Loucy (cell line): ENCODE results near the gene LDLRAD4.

Source experiments
- H2AFZ ChIP-seq: fragments of 200-600 bp; sonication (generic); 2 replicates; pipeline ENCODE4 v1.6.0; 2016; ENCODE audit warnings: antibody characterized with exemption, mild to moderate bottlenecking, low read length, moderate library complexity
- H3F3A ChIP-seq: fragments of 200-600 bp; 2 replicates; pipeline ENCODE4 v1.6.0; 2016; ENCODE audit warnings: antibody characterized with exemption, low read depth, mild to moderate bottlenecking
- H3K27me3 ChIP-seq: fragments of 200-600 bp; sonication (generic); 2 replicates; pipeline ENCODE4 v1.6.1; 2014; ENCODE audit warnings: low read length, mild to moderate bottlenecking; ENCODE audit not compliant: insufficient read depth, poor library complexity, severe bottlenecking
- H3K36me3 ChIP-seq: fragments of 200-600 bp; sonication (generic); 2 replicates; pipeline ENCODE4 v1.6.1; 2016; ENCODE audit warnings: low read length; ENCODE audit not compliant: insufficient read depth
- H3K4me1 ChIP-seq: fragments of 200-600 bp; sonication (generic); 2 replicates; pipeline ENCODE4 v1.5.1; 2014; ENCODE audit warnings: low read length, mild to moderate bottlenecking; ENCODE audit not compliant: insufficient read depth, poor library complexity, severe bottlenecking
- H3K4me2 ChIP-seq: fragments of 200-600 bp; sonication (generic); 2 replicates; pipeline ENCODE4 v1.6.0; 2014; ENCODE audit warnings: antibody characterized with exemption, low read length, low read depth, mild to moderate bottlenecking; ENCODE audit not compliant: poor library complexity, severe bottlenecking
- H3K4me3 ChIP-seq: fragments of 200-600 bp; sonication (generic); 2 replicates; pipeline ENCODE4 v1.5.1; 2014; ENCODE audit warnings: low read length, mild to moderate bottlenecking, mixed read lengths; ENCODE audit not compliant: poor library complexity, severe bottlenecking
- H3K79me2 ChIP-seq: fragments of 200-600 bp; sonication (generic); 2 replicates; pipeline ENCODE4 v1.6.1; 2014; ENCODE audit warnings: low read length; ENCODE audit not compliant: insufficient read depth
- H3K9ac ChIP-seq: fragments of 200-600 bp; sonication (generic); 2 replicates; pipeline ENCODE4 v1.6.0; 2014; ENCODE audit warnings: mild to moderate bottlenecking, low read depth, low read length, moderate library complexity; ENCODE audit not compliant: poor library complexity, severe bottlenecking
- H3K9me2 ChIP-seq: fragments of 200-600 bp; sonication (generic); replicated peaks from 2 replicates; pipeline ENCODE4 v1.6.1; 2016; ENCODE audit warnings: low read depth, low read length, mixed read lengths
- H3K9me3 ChIP-seq: fragments of 200-600 bp; sonication (generic); 2 replicates; pipeline ENCODE4 v1.6.1; 2014; ENCODE audit warnings: mild to moderate bottlenecking, antibody characterized with exemption, low read length, low read depth; ENCODE audit not compliant: insufficient read depth
- H4K20me1 ChIP-seq: fragments of 200-600 bp; sonication (generic); 2 replicates; pipeline ENCODE4 v1.6.0; 2014; ENCODE audit warnings: antibody characterized with exemption, low read length, mild to moderate bottlenecking; ENCODE audit not compliant: insufficient read depth, poor library complexity, severe bottlenecking
- EZH2phosphoT487 ChIP-seq: fragments of 200-600 bp; IDR thresholded peaks from 2 replicates; pipeline ENCODE4 v1.6.1; 2018; ENCODE audit warnings: antibody characterized with exemption, mild to moderate bottlenecking, moderate library complexity, borderline replicate concordance
- TF ChIP-seq, protein P1 (sequence below): fragments of 200-600 bp; sonication (generic); conservative IDR thresholded peaks from 2 replicates; pipeline ENCODE4 v1.5.1; 2014; ENCODE audit warnings: mild to moderate bottlenecking, antibody characterized with exemption, low read length

The LDLRAD4 gene

DNA sequence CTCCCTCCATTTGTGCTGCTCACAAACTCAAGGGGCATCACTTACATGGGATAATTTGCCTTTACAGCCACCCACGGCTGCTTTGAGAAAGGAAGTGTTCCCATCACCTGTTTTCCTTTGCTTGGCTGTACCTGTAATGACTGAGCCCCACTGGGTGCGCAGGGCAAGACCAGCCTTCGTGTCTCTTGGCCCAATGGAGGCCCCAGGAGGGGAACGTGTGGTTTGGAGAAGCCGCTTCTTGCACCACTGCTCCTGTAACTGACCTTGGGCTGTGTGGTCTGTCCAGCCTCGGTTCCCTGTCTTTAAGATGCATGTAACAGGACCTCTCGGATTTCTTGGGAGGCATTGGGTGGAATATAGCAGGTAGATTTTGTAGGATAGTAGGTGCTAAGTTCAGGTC, 41.1 kb downstream of the LDLRAD4 start:
- Histone ChIP-seq H4K20me1 (no peaks in the 10 kb centered on the region), H3K9me2 (no peaks in the 10 kb centered on the region), H3F3A (no peaks in the 10 kb centered on the region), H3K36me3 (no peaks in the 10 kb centered on the region), H3K27me3 (no peaks in the 10 kb centered on the region), H3K4me1 (peaks cover 18% of the 10 kb centered on the region), H3K79me2 (peaks cover 25% of the 10 kb centered on the region; the same call in 1 of the 2 replicates), H3K4me3 (no peak overlapping the region), H3K9ac (no peak overlapping the region), H2AFZ (no peak overlapping the region), H3K9me3 (no peaks in the 10 kb centered on the region), H3K4me2 (peak overlapping the region; percentile 62)
- TF ChIP-seq, protein P1, sequence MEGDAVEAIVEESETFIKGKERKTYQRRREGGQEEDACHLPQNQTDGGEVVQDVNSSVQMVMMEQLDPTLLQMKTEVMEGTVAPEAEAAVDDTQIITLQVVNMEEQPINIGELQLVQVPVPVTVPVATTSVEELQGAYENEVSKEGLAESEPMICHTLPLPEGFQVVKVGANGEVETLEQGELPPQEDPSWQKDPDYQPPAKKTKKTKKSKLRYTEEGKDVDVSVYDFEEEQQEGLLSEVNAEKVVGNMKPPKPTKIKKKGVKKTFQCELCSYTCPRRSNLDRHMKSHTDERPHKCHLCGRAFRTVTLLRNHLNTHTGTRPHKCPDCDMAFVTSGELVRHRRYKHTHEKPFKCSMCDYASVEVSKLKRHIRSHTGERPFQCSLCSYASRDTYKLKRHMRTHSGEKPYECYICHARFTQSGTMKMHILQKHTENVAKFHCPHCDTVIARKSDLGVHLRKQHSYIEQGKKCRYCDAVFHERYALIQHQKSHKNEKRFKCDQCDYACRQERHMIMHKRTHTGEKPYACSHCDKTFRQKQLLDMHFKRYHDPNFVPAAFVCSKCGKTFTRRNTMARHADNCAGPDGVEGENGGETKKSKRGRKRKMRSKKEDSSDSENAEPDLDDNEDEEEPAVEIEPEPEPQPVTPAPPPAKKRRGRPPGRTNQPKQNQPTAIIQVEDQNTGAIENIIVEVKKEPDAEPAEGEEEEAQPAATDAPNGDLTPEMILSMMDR, result no peak
- no peak for TF ChIP-seq EZH2phosphoT487

DNA sequence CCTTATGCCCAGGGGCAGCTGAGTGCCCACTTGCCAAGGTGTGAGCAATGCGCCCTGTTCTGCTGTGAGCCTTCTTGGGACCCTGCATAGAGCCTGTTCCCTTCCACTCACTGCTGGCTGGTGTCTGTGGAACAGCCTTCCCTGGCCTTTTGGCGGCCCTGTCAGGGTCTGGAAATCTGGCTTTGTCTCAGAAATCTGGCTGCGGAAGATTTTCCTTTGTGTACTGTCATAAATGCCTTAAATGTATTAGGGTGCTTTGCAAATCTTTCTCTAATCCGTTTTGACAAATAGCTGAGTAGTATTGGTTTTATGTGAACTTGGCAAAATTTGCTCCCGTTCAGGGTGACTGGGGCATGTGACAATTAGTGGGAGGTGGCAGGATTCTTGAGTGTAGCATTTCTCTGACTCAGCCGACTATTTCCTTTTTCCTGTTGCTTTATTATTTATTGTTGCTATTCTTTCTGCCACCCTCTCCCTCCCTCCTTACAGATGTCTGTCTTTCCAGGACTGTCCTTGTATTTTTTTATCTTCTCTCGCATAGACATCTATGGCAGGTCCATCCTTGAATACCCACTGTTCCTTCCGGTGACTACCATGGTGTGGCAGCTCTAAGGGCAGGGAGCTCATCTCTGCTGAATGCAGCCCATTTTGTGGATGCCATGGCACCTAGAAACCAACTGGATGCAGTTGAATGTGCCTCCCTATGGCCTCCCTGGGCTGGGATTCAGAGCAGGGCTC, 41.8 kb downstream of the LDLRAD4 start:
- no peaks in the 10 kb centered on the region for H4K20me1 ChIP-seq
- H2AFZ ChIP-seq, result no peak overlapping the region
- H3F3A ChIP-seq, result no peaks in the 10 kb centered on the region
- peaks cover 31% of the 10 kb centered on the region; the same call in 1 of the 2 replicates for H3K79me2 ChIP-seq
- peak overlapping the region; percentile 37 for H3K4me3 ChIP-seq
- no peaks in the 10 kb centered on the region for H3K27me3 ChIP-seq
- H3K4me2 ChIP-seq, result peak overlapping the region; percentile 62
- no peaks in the 10 kb centered on the region for H3K9me3 ChIP-seq
- no peak for TF ChIP-seq EZH2phosphoT487
- TF ChIP-seq, protein P1, result no peak
- H3K36me3 ChIP-seq, result no peaks in the 10 kb centered on the region
- no peaks in the 10 kb centered on the region for H3K9me2 ChIP-seq
- H3K4me1 ChIP-seq, result peaks cover 18% of the 10 kb centered on the region
- peak overlapping the region; percentile 5 for H3K9ac ChIP-seq

DNA sequence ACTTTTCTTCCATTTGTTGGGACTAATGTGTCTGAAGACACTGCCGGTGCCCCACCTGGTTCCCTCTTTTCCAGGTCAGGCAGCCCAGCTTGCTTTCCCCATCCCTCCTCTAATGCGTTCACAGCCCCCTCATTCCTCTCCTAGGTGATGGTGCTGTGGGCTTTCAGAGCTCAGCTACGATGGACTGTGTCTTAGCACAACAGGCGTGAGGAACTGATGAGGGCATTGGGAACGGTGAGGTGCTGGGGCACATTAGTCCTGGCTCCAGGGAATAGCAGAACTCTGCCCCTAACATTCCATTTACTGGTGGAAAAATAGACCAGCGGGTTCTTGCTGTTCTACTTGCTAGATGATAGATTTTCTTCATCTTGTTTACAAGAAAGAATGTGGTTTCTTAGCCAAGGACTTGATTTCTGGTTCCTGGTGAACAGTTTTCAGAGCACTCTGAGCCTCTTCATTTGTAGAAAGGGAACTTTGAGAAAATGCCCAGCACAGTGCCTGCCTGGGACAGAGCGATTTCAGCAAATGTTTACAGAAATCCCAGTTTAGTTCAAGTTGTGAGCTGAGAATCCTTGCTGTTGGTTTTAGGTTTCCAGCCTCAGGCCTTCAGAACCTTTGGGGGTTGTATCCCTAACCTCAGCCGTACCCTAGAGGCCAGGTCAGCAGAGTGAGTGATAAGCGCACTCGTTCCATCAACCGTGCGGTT, 42.5 kb downstream of the LDLRAD4 start:
- H3K9me2 ChIP-seq, result no peaks in the 10 kb centered on the region
- peaks cover 37% of the 10 kb centered on the region; the same call in 1 of the 2 replicates for H3K79me2 ChIP-seq
- H2AFZ ChIP-seq, result no peak overlapping the region
- peak overlapping the region; percentile 5 for H3K9ac ChIP-seq
- H3K4me3 ChIP-seq, result peak overlapping the region; percentile 37
- no peaks in the 10 kb centered on the region for H3K36me3 ChIP-seq
- TF ChIP-seq, protein P1, result no peak
- TF ChIP-seq EZH2phosphoT487, result no peak
- peak overlapping the region; percentile 62 for H3K4me2 ChIP-seq
- peaks cover 18% of the 10 kb centered on the region for H3K4me1 ChIP-seq
- no peaks in the 10 kb centered on the region for H3K27me3 ChIP-seq
- no peaks in the 10 kb centered on the region for H3K9me3 ChIP-seq
- no peaks in the 10 kb centered on the region for H4K20me1 ChIP-seq
- no peaks in the 10 kb centered on the region for H3F3A ChIP-seq
